ENCODE measurements around the gene ZNF148.

- TF ChIP-seq, protein P1, sequence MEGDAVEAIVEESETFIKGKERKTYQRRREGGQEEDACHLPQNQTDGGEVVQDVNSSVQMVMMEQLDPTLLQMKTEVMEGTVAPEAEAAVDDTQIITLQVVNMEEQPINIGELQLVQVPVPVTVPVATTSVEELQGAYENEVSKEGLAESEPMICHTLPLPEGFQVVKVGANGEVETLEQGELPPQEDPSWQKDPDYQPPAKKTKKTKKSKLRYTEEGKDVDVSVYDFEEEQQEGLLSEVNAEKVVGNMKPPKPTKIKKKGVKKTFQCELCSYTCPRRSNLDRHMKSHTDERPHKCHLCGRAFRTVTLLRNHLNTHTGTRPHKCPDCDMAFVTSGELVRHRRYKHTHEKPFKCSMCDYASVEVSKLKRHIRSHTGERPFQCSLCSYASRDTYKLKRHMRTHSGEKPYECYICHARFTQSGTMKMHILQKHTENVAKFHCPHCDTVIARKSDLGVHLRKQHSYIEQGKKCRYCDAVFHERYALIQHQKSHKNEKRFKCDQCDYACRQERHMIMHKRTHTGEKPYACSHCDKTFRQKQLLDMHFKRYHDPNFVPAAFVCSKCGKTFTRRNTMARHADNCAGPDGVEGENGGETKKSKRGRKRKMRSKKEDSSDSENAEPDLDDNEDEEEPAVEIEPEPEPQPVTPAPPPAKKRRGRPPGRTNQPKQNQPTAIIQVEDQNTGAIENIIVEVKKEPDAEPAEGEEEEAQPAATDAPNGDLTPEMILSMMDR (IDR thresholded peaks at IDR 0.05) = no peak
- TF ChIP-seq POLR2A (IDR thresholded peaks at IDR 0.05) = no peak
These were observed 113.0 kb downstream of the ZNF148 start for GRCh38 chr3:125262161-125262560.
